A673 (cell line): ENCODE results near the gene MYL12A. TPM values are rescaled to one million over a fixed set of nuclear protein-coding genes. Genes with fewer than 3 reads are reported as not detected.
A peak's percentile ranks its signal among the peaks of the same experiment; 100 is the strongest.
"Not testable (repeated sequence)": the region's sequence is repeated elsewhere in the genome, so short reads cannot be mapped to it uniquely, and the experiment has no call there.

Experiments
- Bru-seq: library from RNA; stranded (reverse); fragments of 400-500 nt; gene quantifications from one replicate; lab custom pipeline; 2021; lab: Mats Ljungman, UMichigan
- BruChase-seq, 2 experiments: library from RNA; stranded (reverse); fragments of 400-500 nt; gene quantifications; one replicate each; lab custom pipeline; 2021; lab: Mats Ljungman, UMichigan
- BruUV-seq: library from RNA; stranded (reverse); fragments of 400-500 nt; replicated peaks from 2 replicates; lab custom pipeline; 2021; lab: Mats Ljungman, UMichigan
- CTCF ChIA-PET: fragments of 300-600 bp; sonication (Branson Sonifier 250); formaldehyde crosslinking; loops from one replicate; lab custom pipeline; 2022; ENCODE audit warnings: antibody characterized with exemption; lab: Charles Lee
- POLR2A ChIA-PET: fragments of 300-600 bp; sonication (Branson Sonifier 250); formaldehyde crosslinking; loops from one replicate; lab custom pipeline; 2022; ENCODE audit warnings: antibody characterized with exemption; ENCODE audit not compliant: low non-redundant PET; lab: Charles Lee
- DNase-seq: peaks from one replicate; pipeline ENCODE4 v3.0.0-alpha.2; 2015; ENCODE audit warnings: low spot score
- H3K27ac ChIP-seq: fragments of 200-600 bp; sonication (generic); 2 replicates; pipeline ENCODE4 v1.5.1; 2016; ENCODE audit warnings: mixed run types, low read depth, mild to moderate bottlenecking, mixed read lengths, antibody characterized with exemption, low read length; ENCODE audit not compliant: poor library complexity, severe bottlenecking
- H3K27me3 ChIP-seq: fragments of 200-600 bp; sonication (generic); replicated peaks from 2 replicates; pipeline ENCODE4 v1.6.1; 2017; ENCODE audit warnings: mixed run types, low read depth, mild to moderate bottlenecking, mixed read lengths, antibody characterized with exemption, low read length; ENCODE audit not compliant: insufficient read depth, poor library complexity
- H3K36me3 ChIP-seq: fragments of 200-600 bp; sonication (generic); 2 replicates; pipeline ENCODE4 v1.6.1; 2016; ENCODE audit warnings: mixed run types, mild to moderate bottlenecking, mixed read lengths, antibody characterized with exemption, low read length; ENCODE audit not compliant: insufficient read depth, poor library complexity, severe bottlenecking
- H3K4me1 ChIP-seq: fragments of 200-600 bp; sonication (generic); 2 replicates; pipeline ENCODE4 v1.6.1; 2017; ENCODE audit warnings: mixed run types, mild to moderate bottlenecking, mixed read lengths, antibody characterized with exemption, low read length; ENCODE audit not compliant: insufficient read depth, poor library complexity, severe bottlenecking
- H3K4me3 ChIP-seq: fragments of 200-600 bp; sonication (generic); 2 replicates; pipeline ENCODE4 v1.5.1; 2016; ENCODE audit warnings: low read depth, mixed run types, mild to moderate bottlenecking, mixed read lengths, low read length; ENCODE audit not compliant: poor library complexity, severe bottlenecking
- H3K9me3 ChIP-seq: fragments of 200-600 bp; sonication (generic); 2 replicates; pipeline ENCODE4 v1.6.1; 2016; ENCODE audit warnings: mixed run types, low read depth, mild to moderate bottlenecking, mixed read lengths, antibody characterized with exemption, low read length; ENCODE audit not compliant: poor library complexity, severe bottlenecking
- CTCF ChIP-seq: fragments of 300-800, 200-600 bp; sonication (generic); conservative IDR thresholded peaks from 2 replicates; pipeline ENCODE4 v1.5.1; 2017; ENCODE audit warnings: low read depth, mild to moderate bottlenecking, antibody characterized with exemption, low read length, moderate library complexity, mixed read lengths
- EZH2 ChIP-seq: fragments of 200-600 bp; sonication (generic); IDR thresholded peaks from 2 replicates; pipeline ENCODE4 v1.6.1; 2017; ENCODE audit warnings: borderline replicate concordance, low read depth, mild to moderate bottlenecking, mixed read lengths, antibody characterized with exemption, low read length; ENCODE audit not compliant: poor library complexity, severe bottlenecking
- intact Hi-C: fragments of 100-400 bp; cut with micrococcal nuclease; formaldehyde crosslinking; loops from one replicate; pipeline ENCODE4 v1.10.0; 2022; ENCODE audit not compliant: unreplicated experiment
- long read RNA-seq: library from polyadenylated mRNA; stranded (forward); transcript quantifications from one replicate; pipeline ENCODE4 v2.0.0, GENCODE V29; 2022
- total RNA-seq: library from RNA; stranded (reverse); gene quantifications from 2 replicates; pipeline ENCODE4 v1.2.3, GENCODE V29; 2021

Gene MYL12A
- 298 and 357 TPM in 2 replicates for total RNA-seq
- Bru-seq, nascent RNA = percentile 97 among the genes with signal in this experiment
- BruChase-seq, experiment 1, labeled RNA remaining after a 2-hour chase = percentile 87 among the genes with signal in this experiment
- percentile 94 among the genes with signal in this experiment for BruChase-seq, experiment 2, labeled RNA remaining after a 6-hour chase
- long read RNA-seq, transcript MYL12A-212 (1 exons, 738 nt) = minor isoform, 6 of 631 reads
- long read RNA-seq, transcript MYL12A-201 (4 exons, 1,229 nt) = major isoform, 561 of 631 reads
- long read RNA-seq, transcript MYL12A-207 (4 exons, 947 nt) = minor isoform, 19 of 631 reads
- long read RNA-seq, partial matches to known transcripts = 0 of 631 reads
- long read RNA-seq, other reads (novel, unspliced or antisense) = 40 of 631 reads

GRCh38 chr18:3247240-3248061 lies at the start of gene MYL12A:
TSS of gene MYL12A (plus strand) at chr18:3247801. CDS start at chr18:3253248, 5,447 bp downstream.
- Histone ChIP-seq H3K9me3 (no peaks in the 10 kb centered on the region), H3K4me3 (peak within 1 kb of the TSS; percentile 75), H3K27me3 (no peaks in the 10 kb centered on the region), H3K27ac (peak within 1 kb of the TSS; percentile 96), H3K36me3 (peaks cover 13% of the 10 kb centered on the region), H3K4me1 (peaks cover 34% of the 10 kb centered on the region)
- ChIA-PET POLR2A (no interaction called here), CTCF (interaction anchor here (0.6 kb wide), 1 partner anchor 168 kb away, joined by 5 read pairs; no protein-coding TSS in a partner anchor)
- no peak for TF ChIP-seq CTCF
- no peak for TF ChIP-seq EZH2
- no TSS peak for BruUV-seq
- DNase-seq = peak; percentile 99
- intact Hi-C loops = loop anchor here (2.0 to 10.0 kb wide), 4 partner anchors 95 to 473 kb away; partner anchors contain the start of gene LPIN2

GRCh38 chr18:3198260-3198860 lies 49.2 kb upstream of the MYL12A start:
- CTCF ChIA-PET, BruUV-seq: not testable (repeated sequence)

GRCh38 chr18:3199942-3200645 lies 47.5 kb upstream of the MYL12A start:
- intact Hi-C loops = no loop called here
- no peak for DNase-seq
- H3K4me3 ChIP-seq = no peak overlapping the region
- CTCF ChIA-PET = no interaction called here
- H3K4me1 ChIP-seq = no peaks in the 10 kb centered on the region
- no peak overlapping the region for H3K27ac ChIP-seq
- peaks cover 16% of the 10 kb centered on the region for H3K9me3 ChIP-seq
- POLR2A ChIA-PET = no interaction called here
- BruUV-seq = no TSS peak
- TF ChIP-seq CTCF (no peak), EZH2 (no peak)
- H3K36me3 ChIP-seq = no peaks in the 10 kb centered on the region
- H3K27me3 ChIP-seq = no peaks in the 10 kb centered on the region

More at GRCh38 chr18:3198260-3198860, 49.2 kb upstream of the MYL12A start:
- DNase-seq, intact Hi-C loops, POLR2A ChIA-PET, H3K27ac ChIP-seq, H3K4me3 ChIP-seq, H3K9me3 ChIP-seq, H3K4me1 ChIP-seq, H3K36me3 ChIP-seq, H3K27me3 ChIP-seq: not testable (repeated sequence)
